GM12891 (cell line): Measurements from ENCODE around the gene DLGAP1.

Experiments
- POLR2A ChIP-seq: IDR thresholded peaks from 2 replicates; pipeline ENCODE4 v1.6.1; 2011; ENCODE audit warnings: low read depth, low read length, control low read depth
- POLR2AphosphoS5 ChIP-seq: IDR thresholded peaks from 2 replicates; pipeline ENCODE4 v1.6.1; 2011; ENCODE audit warnings: low read depth, low read length, control low read depth
- POU2F2 ChIP-seq: IDR thresholded peaks from 2 replicates; pipeline ENCODE4 v1.6.1; 2011; ENCODE audit warnings: low read depth, mild to moderate bottlenecking, control low read depth, low read length, moderate library complexity
- SPI1 ChIP-seq: IDR thresholded peaks from 2 replicates; pipeline ENCODE4 v1.6.1; 2011; ENCODE audit warnings: low read depth, low read length, control low read depth
- TAF1 ChIP-seq: IDR thresholded peaks from 2 replicates; pipeline ENCODE4 v1.6.1; 2011; ENCODE audit warnings: low read depth, low read length, control low read depth

DNA sequence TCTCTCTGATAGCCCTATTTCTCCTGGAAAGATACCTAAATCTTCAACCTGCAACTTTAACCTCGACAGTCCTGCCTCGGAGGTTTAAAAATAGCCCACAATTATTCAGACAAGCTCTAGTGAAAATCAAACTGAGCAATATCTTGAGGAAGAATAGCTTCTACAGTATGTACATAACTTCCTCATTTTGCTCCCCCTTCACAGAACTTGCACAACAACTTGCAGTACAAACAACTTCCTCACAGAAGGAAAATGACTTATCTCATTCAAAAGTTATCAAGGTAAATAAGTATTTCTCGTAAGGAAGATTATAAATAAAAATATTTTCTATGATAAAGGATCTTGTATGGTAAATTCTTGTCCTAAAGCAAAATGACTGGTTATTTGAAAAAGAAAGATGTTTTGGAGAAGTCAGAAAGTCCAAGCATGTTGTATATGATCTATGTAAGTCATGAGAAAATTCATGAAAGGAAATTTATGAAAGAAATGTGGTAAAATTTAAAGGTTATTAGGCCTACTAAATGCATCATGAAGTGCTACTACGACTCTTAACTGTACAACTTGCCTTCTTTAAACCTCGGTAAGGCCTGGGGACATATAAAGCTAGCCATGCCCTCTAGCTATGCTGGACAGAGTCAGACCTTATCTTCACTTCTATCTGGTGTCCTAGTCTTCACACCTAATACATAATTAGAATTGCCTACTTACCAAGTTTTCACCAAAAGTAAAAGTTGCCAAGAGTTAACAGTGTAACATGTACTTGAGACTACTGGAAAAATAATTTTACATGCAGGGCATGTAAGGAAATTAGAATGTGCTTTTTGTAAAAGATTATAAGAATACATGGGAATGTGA, 394.5 kb downstream of the DLGAP1 start:
- TF ChIP-seq POLR2AphosphoS5 (no peak), POLR2A (no peak), SPI1 (no peak), TAF1 (no peak), POU2F2 (no peak)
